Pancreas (tissue), 10 donors: Measurements from ENCODE around the gene ZNF280D. TPM values are rescaled to one million over a fixed set of nuclear protein-coding genes. Genes with fewer than 3 reads are reported as not detected.

Experiments
- ATAC-seq, 4 donors: fragments of 200-7000 bp; cut with Tn5 transposase; one replicate each; pipeline versions ENCODE4 v1.8.0 to v1.9.1; 2020; ENCODE audit warnings: mild to moderate bottlenecking in 4 of 4, moderate library complexity in 4 of 4
- DNase-seq, 6 donors: peaks; one replicate each; pipeline ENCODE4 v3.0.0-alpha.2; 2020
- FAIRE-seq: peaks from 2 replicates; lab custom pipeline; 2012; peaks lifted over from hg19 to GRCh38; lab: Jason Lieb, UNC
- H3K27ac ChIP-seq, 4 donors: fragments of 200-600 bp; sonication (generic); 1 replicate in 3 of 4; 2 replicates in 1 of 4; pipeline versions ENCODE4 v1.5.0 to v1.8.0; 2020
- H3K27me3 ChIP-seq, 4 donors: fragments of 200-600 bp; one replicate each; pipeline ENCODE4 v1.8.0; 2021
- H3K36me3 ChIP-seq, 3 donors: fragments of 200-600 bp; sonication (generic) in 1 of 3; one replicate each; pipeline versions ENCODE4 v1.5.0 to v1.8.0; 2020 to 2021
- H3K4me1 ChIP-seq, 3 donors: fragments of 200-600 bp; one replicate each; pipeline ENCODE4 v1.8.0; 2021
- H3K4me3 ChIP-seq, 4 donors: fragments of 200-600 bp; sonication (generic) in 2 of 4; one replicate each; pipeline versions ENCODE4 v1.5.0 to v1.8.0; 2020 to 2021
- H3K9me3 ChIP-seq, 4 donors: fragments of 200-600 bp; one replicate each; pipeline ENCODE4 v1.8.0; 2021
- WGBS, 2 donors: extraction: QIAGEN DNeasy Blood & Tissue Kit; methylation state at CpG; one replicate each; pipeline ENCODE4 v1.1.7; 2013; 5-methylcytosine and 5-hydroxymethylcytosine counted together
- intact Hi-C, 3 donors: fragments of 100-400 bp; cut with DNase I; formaldehyde crosslinking; loops; one replicate each; pipeline versions ENCODE4 v1.11.1 to v1.14.2; 2022
- polyA plus RNA-seq, 2 donors: library from polyadenylated mRNA; stranded (reverse); fragments of 200-250 nt; gene quantifications; one replicate each; pipeline ENCODE4 v1.2.3, GENCODE V29; 2013
- total RNA-seq, 6 donors: library from RNA; stranded (reverse); fragmentation: NEBNext Ultra II Directional in 4 of 6; extraction: Animal tissue kit (Norgen Biotek cat#: 25700) in 4 of 6; gene quantifications; one replicate each; pipeline versions ENCODE4 v1.2.1 to v1.2.4, GENCODE V29; 2021 to 2023
- TF ChIP-seq, protein P1 (sequence below), 4 donors: fragments of 200-600 bp; sonication (generic) in 3 of 4; IDR thresholded peaks; one replicate each; pipeline versions ENCODE4 v1.5.0 to v1.8.0; 2021; ENCODE audit warnings: antibody characterized with exemption in 4 of 4
- donor health status: healthy with polysubstance abuse.
- donor health status: DM: no; HTN: no; CAD: no; lungs with moderate emphysema.
- donor health status: DM: no; HTN: no; CAD: no.
- donor health status: control.
- donor health status: control.
- donor health status: Bipolar disorder and iron deficiency.
- donor health status: DM: yes; HTN: yes; CAD: no.
- donor health status: DM: no; HTN: no; CAD: no.
- donor health status: DM: no; HTN: no; CAD: no.
- donor health status: DM: yes; HTN: yes; CAD: no.

Gene ZNF280D
- total and polyA plus RNA-seq, 8 donors, result 13.9 to 31.6 (median 23.1) TPM

DNA sequence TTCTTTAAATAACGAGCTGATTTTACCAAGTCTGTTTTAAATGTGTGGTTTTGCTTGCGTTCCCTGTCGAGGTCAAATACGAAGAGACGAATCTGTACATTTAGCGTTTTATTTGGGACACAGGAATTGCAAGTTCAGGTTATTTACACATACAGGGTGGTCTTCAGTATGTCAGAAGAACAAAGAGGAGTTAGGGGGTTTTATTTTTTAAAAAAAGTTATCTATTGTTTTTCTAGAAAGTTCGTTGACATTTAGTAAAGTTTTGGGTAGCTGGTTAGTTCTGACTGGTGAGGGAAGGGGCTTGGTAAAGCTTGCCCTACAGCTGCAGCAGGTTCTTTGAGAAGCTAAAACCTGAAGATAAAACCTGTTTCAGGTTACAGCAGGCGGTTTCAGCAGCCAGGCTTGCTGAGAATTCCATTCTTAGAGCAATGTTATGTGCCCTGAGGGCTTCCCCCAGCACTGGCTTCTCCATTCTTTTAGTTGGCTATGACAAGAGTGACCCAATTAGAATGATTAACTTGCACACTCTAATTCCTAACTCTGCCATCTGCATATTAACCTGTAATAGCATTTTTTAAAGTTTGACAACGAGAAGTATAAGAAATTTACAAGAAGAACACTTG, 815 bp upstream of the ZNF280D start:
- Histone ChIP-seq H3K4me1 (peaks cover 8 to 44% (median 25%) of the 10 kb centered on the region in 3 donors), H3K4me3 (peak overlapping the region in 2 of 4 donors; percentile 74 to 81), H3K27ac (peak overlapping the region in 3 of 4 donors; percentile 90 to 98 (median 98)), H3K36me3 (no peaks in the 10 kb centered on the region), H3K27me3 (no peaks in the 10 kb centered on the region), H3K9me3 (no peaks in the 10 kb centered on the region)
- DNase-seq, result no peak
- intact Hi-C loops, result no loop called here
- TF ChIP-seq, protein P1, sequence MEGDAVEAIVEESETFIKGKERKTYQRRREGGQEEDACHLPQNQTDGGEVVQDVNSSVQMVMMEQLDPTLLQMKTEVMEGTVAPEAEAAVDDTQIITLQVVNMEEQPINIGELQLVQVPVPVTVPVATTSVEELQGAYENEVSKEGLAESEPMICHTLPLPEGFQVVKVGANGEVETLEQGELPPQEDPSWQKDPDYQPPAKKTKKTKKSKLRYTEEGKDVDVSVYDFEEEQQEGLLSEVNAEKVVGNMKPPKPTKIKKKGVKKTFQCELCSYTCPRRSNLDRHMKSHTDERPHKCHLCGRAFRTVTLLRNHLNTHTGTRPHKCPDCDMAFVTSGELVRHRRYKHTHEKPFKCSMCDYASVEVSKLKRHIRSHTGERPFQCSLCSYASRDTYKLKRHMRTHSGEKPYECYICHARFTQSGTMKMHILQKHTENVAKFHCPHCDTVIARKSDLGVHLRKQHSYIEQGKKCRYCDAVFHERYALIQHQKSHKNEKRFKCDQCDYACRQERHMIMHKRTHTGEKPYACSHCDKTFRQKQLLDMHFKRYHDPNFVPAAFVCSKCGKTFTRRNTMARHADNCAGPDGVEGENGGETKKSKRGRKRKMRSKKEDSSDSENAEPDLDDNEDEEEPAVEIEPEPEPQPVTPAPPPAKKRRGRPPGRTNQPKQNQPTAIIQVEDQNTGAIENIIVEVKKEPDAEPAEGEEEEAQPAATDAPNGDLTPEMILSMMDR (IDR thresholded peaks at IDR 0.05), result no peak
- ATAC-seq, result no peak
- 83 to 89% methylated on average over 9 of the region's 9 CpGs for WGBS, 2 donors
- FAIRE-seq, result no peak

- DNase-seq, result no peak
- intact Hi-C loops, result no loop called here
Observed at GRCh38 chr15:56732886-56733135, 498 bp downstream of the ZNF280D start.

GRCh38 chr15:56732135-56732885, 999 bp downstream of the ZNF280D start:
- H3K36me3 ChIP-seq, result no peaks in the 10 kb centered on the region
- intact Hi-C loops, result no loop called here
- DNase-seq (peak in 1 of 6 donors; percentile 18), ATAC-seq (peak in 3 of 4 donors; percentile 20 to 38 (median 36)), FAIRE-seq (no peak)
- TF ChIP-seq, protein P1 (IDR thresholded peaks at IDR 0.05), result no peak
- H3K9me3 ChIP-seq, result no peaks in the 10 kb centered on the region
- peaks cover 8 to 35% (median 32%) of the 10 kb centered on the region in 3 donors for H3K4me1 ChIP-seq
- 2 to 3% methylated on average over 12 of the region's 12 CpGs for WGBS, 2 donors
- peak overlapping the region; percentile 90 to 98 (median 94) for H3K27ac ChIP-seq
- H3K4me3 ChIP-seq, result peak overlapping the region; percentile 49 to 81 (median 62)
- no peaks in the 10 kb centered on the region for H3K27me3 ChIP-seq

More at GRCh38 chr15:56732886-56733135, 498 bp downstream of the ZNF280D start:
- H3K27ac ChIP-seq, result peak overlapping the region; percentile 90 to 98 (median 94)
- TF ChIP-seq, protein P1 (IDR thresholded peaks at IDR 0.05), result no peak
- H3K4me3 ChIP-seq, result peak overlapping the region; percentile 49 to 81 (median 62)
- no peaks in the 10 kb centered on the region for H3K27me3 ChIP-seq
- peaks cover 8 to 38% (median 32%) of the 10 kb centered on the region in 3 donors for H3K4me1 ChIP-seq
- ATAC-seq, result peak in 1 of 4 donors; percentile 49
- H3K36me3 ChIP-seq, result no peaks in the 10 kb centered on the region
- H3K9me3 ChIP-seq, result no peaks in the 10 kb centered on the region
- WGBS, 2 donors, result 0 to 1% methylated on average over 8 of the region's 8 CpGs
- FAIRE-seq, result no peak

DNA sequence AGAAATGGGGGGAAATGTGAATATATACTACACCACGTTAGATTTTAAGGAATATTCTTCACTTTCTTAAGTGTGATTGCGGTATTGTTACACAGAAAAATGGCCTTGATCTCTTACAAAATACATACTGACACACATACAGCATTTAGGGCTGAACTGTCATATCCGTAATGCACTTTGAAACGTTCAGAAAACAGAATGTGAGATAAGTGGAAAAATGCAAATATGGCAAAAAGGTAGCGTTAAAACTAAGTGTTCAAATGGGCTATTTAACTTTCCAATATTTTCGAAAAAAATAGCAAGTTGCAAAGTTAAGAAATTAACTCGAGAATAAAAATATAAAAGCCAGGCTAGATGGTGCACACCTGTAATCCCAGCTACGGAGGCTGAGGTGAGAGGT, 1.8 kb downstream of the ZNF280D start:
- ATAC-seq (no peak), FAIRE-seq (no peak), DNase-seq (no peak)
- Histone ChIP-seq H3K36me3 (no peaks in the 10 kb centered on the region), H3K9me3 (no peaks in the 10 kb centered on the region), H3K4me1 (peaks cover 8 to 32% (median 32%) of the 10 kb centered on the region in 3 donors), H3K27ac (peak overlapping the region in 2 of 4 donors; percentile 98), H3K4me3 (peak overlapping the region in 2 of 4 donors; percentile 74 to 81), H3K27me3 (no peaks in the 10 kb centered on the region)
- TF ChIP-seq, protein P1 (IDR thresholded peaks at IDR 0.05), result no peak
- WGBS, 2 donors, result 48 to 49% methylated on average over 8 of the region's 8 CpGs
- intact Hi-C loops, result no loop called here
